Gastroesophageal sphincter (tissue), 4 donors: Measurements from ENCODE around the gene ARL6IP5. TPM values are rescaled to one million over a fixed set of nuclear protein-coding genes. Genes with fewer than 3 reads are reported as not detected.

Source experiments
- ATAC-seq: fragments of 150-250 bp; one replicate; pipeline ENCODE4 v1.9.1; 2016; ENCODE audit warnings: mild to moderate bottlenecking, moderate library complexity
- H3K27ac ChIP-seq, 4 donors: fragments of 200-600 bp; sonication (generic) in 3 of 4; 1 replicate in 3 of 4; 2 replicates in 1 of 4; pipeline ENCODE4 v1.5.1; 2016 to 2019
- H3K27me3 ChIP-seq: fragments of 200-600 bp; sonication (generic); one replicate; pipeline ENCODE4 v1.5.1; 2019
- H3K36me3 ChIP-seq, 2 donors: fragments of 200-600 bp; sonication (generic); one replicate each; pipeline ENCODE4 v1.5.1; 2019; ENCODE audit warnings: control low read depth in 1 of 2
- H3K4me1 ChIP-seq, 3 donors: fragments of 200-600 bp; sonication (generic); 1 replicate in 2 of 3; 2 replicates in 1 of 3; pipeline ENCODE4 v1.5.1; 2016 to 2019; ENCODE audit warnings: control low read depth in 2 of 3
- H3K4me3 ChIP-seq, 2 donors: fragments of 200-600 bp; sonication (generic); one replicate each; pipeline ENCODE4 v1.5.1; 2019; ENCODE audit warnings: mild to moderate bottlenecking in 1 of 2, moderate library complexity in 1 of 2
- H3K9me3 ChIP-seq, 3 donors: fragments of 200-600 bp; sonication (generic); one replicate each; pipeline ENCODE4 v1.5.1; 2017 to 2019; ENCODE audit warnings: control low read depth in 2 of 3
- EP300 ChIP-seq: sonication (generic); formaldehyde crosslinking; IDR thresholded peaks from one replicate; pipeline ENCODE4 v1.6.1; 2017; ENCODE audit warnings: antibody characterized with exemption, mild to moderate bottlenecking
- POLR2A ChIP-seq, 2 donors: fragments of 450-650 bp; IDR thresholded peaks; one replicate each; pipeline ENCODE4 v1.6.1; 2017; ENCODE audit warnings: antibody characterized with exemption in 2 of 2, mild to moderate bottlenecking in 2 of 2, moderate library complexity in 1 of 2
- POLR2AphosphoS5 ChIP-seq: sonication (generic); formaldehyde crosslinking; IDR thresholded peaks from one replicate; pipeline ENCODE4 v1.6.1; 2017; ENCODE audit warnings: antibody characterized with exemption
- WGBS, 2 donors: methylation state at CpG; one replicate each; pipeline ENCODE4 v1.1.5; 2018; ENCODE audit warnings: low coverage in 1 of 2; 5-methylcytosine and 5-hydroxymethylcytosine counted together
- total RNA-seq, 4 donors: library from RNA; depleted of rRNA; stranded (reverse); fragments of >200 nt; gene quantifications; one replicate each; pipeline ENCODE4 v1.1.0, GENCODE V29; 2016
- TF ChIP-seq, protein P1 (sequence below), 4 experiments: fragments of 200-600 bp in 2 of 4; fragments of 450-650 bp in 2 of 4; sonication (generic) in 1 of 4; IDR thresholded peaks; one replicate each; pipeline ENCODE4 v1.5.1; 2017 to 2019; ENCODE audit warnings: antibody characterized with exemption in 4 of 4, mild to moderate bottlenecking in 2 of 4, moderate library complexity in 2 of 4

ARL6IP5 gene
- total RNA-seq, 4 donors from 2014 or later: 153 to 184 (median 170) TPM

DNA sequence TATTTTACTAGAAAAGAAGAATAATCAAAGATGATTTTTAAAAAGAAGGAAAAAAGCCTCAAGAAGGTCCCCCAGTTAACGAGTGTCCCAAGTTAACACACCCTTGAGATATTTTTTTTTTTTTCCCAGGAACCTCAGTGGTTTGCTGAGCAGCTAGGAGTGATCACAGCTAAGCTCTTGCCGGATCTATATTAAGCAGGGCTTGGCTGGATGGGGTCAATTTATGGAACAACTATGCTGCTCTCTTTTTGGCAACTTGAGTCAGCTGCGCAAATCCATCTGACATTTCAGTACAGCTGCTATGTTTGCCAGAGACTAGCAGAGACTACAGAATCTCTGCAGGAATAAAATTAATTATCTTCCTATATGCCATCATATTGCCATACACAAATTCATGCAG lies 37.7 kb downstream of the ARL6IP5 start, which contains the start of gene LMOD3:
LMOD3 (minus strand) TSS at position 193 of the 400 bp plus-strand sequence. CDS start 209 bp downstream, outside the sequence.
- Histone ChIP-seq H3K27ac (peak within 1 kb of the TSS; percentile 5 to 65 (median 48)), H3K4me3 (peak within 1 kb of the TSS; percentile 18 to 36), H3K27me3 (no peaks in the 10 kb centered on the region), H3K36me3 (no peaks in the 10 kb centered on the region), H3K9me3 (no peaks in the 10 kb centered on the region), H3K4me1 (peaks cover 0 to 14% (median 0%) of the 10 kb centered on the region in 3 donors)
- WGBS, 2 donors: 22 to 56% methylated on average over 3 of the region's 3 CpGs
- ATAC-seq: no peak
- TF ChIP-seq POLR2AphosphoS5 (no peak), POLR2A (IDR thresholded peaks at IDR 0.05) (no peak), EP300 (no peak)
- TF ChIP-seq, protein P1, sequence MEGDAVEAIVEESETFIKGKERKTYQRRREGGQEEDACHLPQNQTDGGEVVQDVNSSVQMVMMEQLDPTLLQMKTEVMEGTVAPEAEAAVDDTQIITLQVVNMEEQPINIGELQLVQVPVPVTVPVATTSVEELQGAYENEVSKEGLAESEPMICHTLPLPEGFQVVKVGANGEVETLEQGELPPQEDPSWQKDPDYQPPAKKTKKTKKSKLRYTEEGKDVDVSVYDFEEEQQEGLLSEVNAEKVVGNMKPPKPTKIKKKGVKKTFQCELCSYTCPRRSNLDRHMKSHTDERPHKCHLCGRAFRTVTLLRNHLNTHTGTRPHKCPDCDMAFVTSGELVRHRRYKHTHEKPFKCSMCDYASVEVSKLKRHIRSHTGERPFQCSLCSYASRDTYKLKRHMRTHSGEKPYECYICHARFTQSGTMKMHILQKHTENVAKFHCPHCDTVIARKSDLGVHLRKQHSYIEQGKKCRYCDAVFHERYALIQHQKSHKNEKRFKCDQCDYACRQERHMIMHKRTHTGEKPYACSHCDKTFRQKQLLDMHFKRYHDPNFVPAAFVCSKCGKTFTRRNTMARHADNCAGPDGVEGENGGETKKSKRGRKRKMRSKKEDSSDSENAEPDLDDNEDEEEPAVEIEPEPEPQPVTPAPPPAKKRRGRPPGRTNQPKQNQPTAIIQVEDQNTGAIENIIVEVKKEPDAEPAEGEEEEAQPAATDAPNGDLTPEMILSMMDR (IDR thresholded peaks at IDR 0.05): no peak

DNA sequence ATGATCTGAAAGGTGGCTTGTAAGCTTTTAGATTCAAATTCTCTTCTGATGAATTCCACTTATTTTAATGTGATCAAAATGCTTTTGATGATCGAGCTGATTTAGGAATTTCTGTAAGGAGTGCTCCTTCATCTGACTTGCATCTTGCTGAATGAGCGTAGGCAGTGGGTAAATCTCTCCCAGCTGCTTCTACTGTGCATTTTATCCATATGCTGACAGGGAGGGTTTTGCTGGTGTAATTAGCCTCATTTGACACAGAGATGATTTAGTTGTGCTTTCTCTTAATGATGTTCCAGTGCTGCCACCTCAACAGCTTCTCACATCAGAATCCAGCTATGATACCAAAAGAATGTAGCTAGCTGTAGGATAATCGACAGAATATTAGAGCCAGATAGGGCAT lies 41.5 kb downstream of the ARL6IP5 start:
- no peak overlapping the region for H3K27ac ChIP-seq
- no peak for ATAC-seq
- H3K9me3 ChIP-seq: no peaks in the 10 kb centered on the region
- 60 to 84% methylated on average over 1 to 3 of the region's 3 CpGs for WGBS, 2 donors
- peaks cover 0 to 12% (median 0%) of the 10 kb centered on the region in 3 donors for H3K4me1 ChIP-seq
- no peaks in the 10 kb centered on the region for H3K36me3 ChIP-seq
- no peaks in the 10 kb centered on the region for H3K27me3 ChIP-seq
- no peak for TF ChIP-seq EP300
- TF ChIP-seq POLR2A (IDR thresholded peaks at IDR 0.05): no peak
- TF ChIP-seq, protein P1 (IDR thresholded peaks at IDR 0.05): no peak
- TF ChIP-seq POLR2AphosphoS5: no peak
- no peak overlapping the region for H3K4me3 ChIP-seq

DNA sequence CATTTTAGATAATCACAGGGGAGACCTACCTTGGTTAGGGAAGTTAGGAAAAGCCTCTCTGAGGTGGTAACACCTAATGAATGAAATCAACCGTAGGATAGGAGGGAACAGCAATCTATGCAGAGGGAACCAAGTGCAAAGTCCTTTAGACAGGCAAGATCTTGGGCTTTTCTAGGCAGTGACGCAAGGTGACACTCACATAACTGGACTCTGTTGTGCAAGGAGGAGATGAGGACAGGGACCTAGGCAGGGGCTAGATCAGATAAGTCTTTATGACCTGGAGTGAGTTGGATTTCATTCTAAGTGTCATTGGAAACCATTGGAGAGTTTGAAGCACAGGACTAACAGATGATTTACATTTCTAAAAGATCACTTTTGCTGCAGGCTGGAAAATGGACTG lies 42.3 kb downstream of the ARL6IP5 start:
- no peak overlapping the region for H3K27ac ChIP-seq
- H3K4me3 ChIP-seq: no peak overlapping the region
- WGBS, 2 donors: 75 to 96% methylated on average over 2 of the region's 2 CpGs
- H3K36me3 ChIP-seq: no peaks in the 10 kb centered on the region
- no peaks in the 10 kb centered on the region for H3K9me3 ChIP-seq
- no peaks in the 10 kb centered on the region for H3K27me3 ChIP-seq
- peaks cover 0 to 7% (median 0%) of the 10 kb centered on the region in 3 donors for H3K4me1 ChIP-seq
- TF ChIP-seq POLR2A (IDR thresholded peaks at IDR 0.05): no peak
- TF ChIP-seq, protein P1 (IDR thresholded peaks at IDR 0.05): no peak
- no peak for TF ChIP-seq EP300
- TF ChIP-seq POLR2AphosphoS5: no peak
- no peak for ATAC-seq

DNA sequence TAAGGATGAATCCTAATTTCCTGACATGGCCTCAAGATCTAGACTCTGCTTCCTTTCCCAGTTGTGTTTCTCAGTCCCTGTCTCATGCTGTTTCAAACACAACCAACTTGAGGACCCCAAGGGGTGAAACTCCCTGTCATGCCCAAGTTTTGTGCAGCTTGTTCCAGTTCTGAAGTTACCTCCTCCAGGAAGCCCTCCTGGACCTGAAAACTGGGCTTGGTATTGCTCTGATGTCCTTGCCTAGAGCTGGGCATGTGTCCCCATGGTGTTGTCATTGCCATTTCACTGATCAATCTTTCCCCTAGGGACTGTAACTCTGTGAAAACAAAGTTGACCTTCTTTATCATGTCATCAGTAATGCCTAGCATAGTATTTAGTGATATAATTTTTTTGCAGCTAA lies 43.8 kb downstream of the ARL6IP5 start:
- H3K27ac ChIP-seq: no peak overlapping the region
- no peaks in the 10 kb centered on the region for H3K36me3 ChIP-seq
- H3K27me3 ChIP-seq: no peaks in the 10 kb centered on the region
- H3K4me1 ChIP-seq: no peaks in the 10 kb centered on the region
- no peaks in the 10 kb centered on the region for H3K9me3 ChIP-seq
- no peak overlapping the region for H3K4me3 ChIP-seq
- no peak for TF ChIP-seq POLR2AphosphoS5
- no peak for TF ChIP-seq POLR2A (IDR thresholded peaks at IDR 0.05)
- no peak for TF ChIP-seq EP300
- TF ChIP-seq, protein P1 (IDR thresholded peaks at IDR 0.05): no peak
- no peak for ATAC-seq

DNA sequence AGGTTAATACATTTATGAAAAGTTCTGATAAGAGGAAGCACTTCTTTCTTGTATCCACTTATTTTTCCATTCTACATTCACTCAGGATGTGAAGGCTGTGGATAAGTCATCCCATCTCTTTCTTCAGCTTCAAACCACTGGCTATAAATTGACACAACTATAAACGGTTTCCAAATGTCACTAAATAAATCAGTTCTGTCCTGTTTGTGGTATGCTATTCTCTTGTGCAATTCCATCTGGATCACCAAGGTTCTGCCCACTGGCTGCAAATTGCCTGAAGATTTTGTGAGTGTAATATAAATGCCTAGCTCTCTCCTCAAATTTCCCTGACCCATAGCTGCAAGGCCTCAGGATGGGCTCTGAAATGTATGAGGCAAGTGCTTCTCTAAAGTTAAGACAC lies 44.8 kb downstream of the ARL6IP5 start:
- Histone ChIP-seq H3K27ac (no peak overlapping the region), H3K27me3 (no peaks in the 10 kb centered on the region), H3K36me3 (no peaks in the 10 kb centered on the region), H3K4me3 (no peak overlapping the region), H3K4me1 (no peaks in the 10 kb centered on the region), H3K9me3 (no peaks in the 10 kb centered on the region)
- TF ChIP-seq POLR2A (IDR thresholded peaks at IDR 0.05) (no peak), EP300 (no peak), POLR2AphosphoS5 (no peak)
- TF ChIP-seq, protein P1 (IDR thresholded peaks at IDR 0.05): no peak
- WGBS, 2 donors: 14 to 33% methylated on average over 1 of the region's 1 CpG
- no peak for ATAC-seq
